ENCODE results near the gene NOCT.

DNA sequence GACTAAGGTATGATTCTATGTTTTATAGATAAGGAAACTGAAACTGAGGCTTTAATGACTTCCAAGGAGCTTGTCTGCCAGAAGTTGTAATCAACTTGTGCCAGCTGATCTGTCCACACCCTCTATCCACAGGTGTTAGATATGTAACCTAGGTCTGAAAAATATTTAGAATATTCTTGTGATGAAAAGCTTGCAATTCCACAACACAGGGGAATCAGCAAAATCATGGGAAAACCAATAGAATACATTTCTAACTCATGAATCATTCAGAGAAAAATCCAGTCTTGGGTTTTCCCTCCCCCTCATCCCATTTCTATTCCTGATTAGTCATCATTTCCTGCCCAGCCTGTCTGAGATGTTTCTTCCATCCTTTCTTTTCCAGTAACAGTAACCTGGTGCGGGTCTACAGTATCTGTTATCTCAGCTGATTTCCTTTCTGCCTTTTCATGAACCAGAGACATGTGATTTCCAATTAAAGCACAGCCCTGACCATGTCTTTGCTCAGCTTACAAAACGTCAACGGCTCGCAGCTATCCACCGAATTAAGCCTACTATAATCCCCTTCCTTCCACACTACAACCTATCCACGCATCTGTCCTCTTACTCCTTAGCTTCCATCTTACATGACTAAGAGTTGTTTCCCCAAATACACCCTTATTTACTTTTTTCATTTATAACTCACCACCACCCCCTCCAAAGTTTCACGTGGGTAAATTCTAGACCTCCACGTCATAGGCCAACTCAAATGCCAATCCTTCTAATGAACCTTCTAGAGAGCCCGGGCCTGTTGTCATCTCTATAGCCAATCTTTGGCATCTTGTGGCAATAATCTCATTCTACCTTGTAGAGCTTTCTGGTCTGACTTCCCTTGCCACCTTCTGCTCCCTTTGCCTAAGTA lies 961 bp upstream of the NOCT start:
- TF ChIP-seq CTCF (IDR thresholded peaks at IDR 0.05) = no peak
- TF ChIP-seq POLR2A (IDR thresholded peaks at IDR 0.05) = no peak

Measured in uterus (tissue), 2 donors.